ENCODE measurements around the gene MLF2. TPM values are rescaled to one million over a fixed set of nuclear protein-coding genes. Genes with fewer than 3 reads are reported as not detected.

Gene MLF2
- total and polyA plus RNA-seq, 12 donors, result 108 to 197 (median 148) TPM

DNA sequence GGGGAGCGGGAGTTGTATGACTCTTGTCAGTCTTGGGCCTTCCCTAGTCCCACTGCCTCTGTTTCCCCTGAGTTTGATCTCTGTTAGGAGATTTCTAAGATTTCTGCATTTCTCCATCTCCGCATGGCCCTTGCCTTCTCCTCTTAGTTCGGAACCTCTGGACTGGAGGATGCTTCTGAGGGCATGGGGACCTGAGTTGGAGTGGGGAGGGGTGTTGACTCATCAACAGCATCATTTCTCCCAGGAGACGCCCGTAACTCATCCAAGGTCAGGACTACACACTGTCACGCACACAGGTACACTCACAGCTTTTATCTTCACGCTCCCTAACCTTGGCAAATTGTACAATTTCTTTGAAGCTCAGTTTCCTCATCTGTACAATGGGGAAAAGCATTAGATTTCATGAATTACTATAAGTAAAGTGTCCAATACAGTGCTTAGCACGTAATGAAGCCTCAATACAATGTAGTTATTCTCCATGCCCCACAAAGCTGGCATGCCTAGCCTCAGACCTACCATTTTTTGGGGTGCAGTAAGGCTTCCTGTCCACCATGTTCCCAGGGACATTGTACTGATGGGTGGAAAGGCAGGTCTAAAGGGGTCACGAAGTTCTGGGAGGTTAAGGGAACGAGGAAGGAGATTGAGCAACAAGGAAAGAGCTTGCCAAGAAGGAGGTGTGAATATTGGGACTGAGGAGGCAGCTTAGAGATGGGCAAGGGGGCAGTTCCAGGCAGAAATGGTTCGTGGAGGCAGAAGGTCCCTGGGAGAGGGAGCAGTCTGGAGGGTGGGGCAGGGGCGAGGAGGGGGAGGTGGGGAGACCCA lies 18.8 kb upstream of the MLF2 start:
- intact Hi-C loops (cut with DNase I), result no loop called here
- H3K4me3 ChIP-seq, result peak overlapping the region in 1 of 10 donors; percentile 45
- H3K27me3 ChIP-seq, result peaks cover 0 to 44% (median 8%) of the 10 kb centered on the region in 7 donors
- DNase-seq, result no peak
- peaks cover 0 to 28% (median 0%) of the 10 kb centered on the region in 9 donors for H3K36me3 ChIP-seq
- ATAC-seq, result no peak
- TF ChIP-seq, protein P1, sequence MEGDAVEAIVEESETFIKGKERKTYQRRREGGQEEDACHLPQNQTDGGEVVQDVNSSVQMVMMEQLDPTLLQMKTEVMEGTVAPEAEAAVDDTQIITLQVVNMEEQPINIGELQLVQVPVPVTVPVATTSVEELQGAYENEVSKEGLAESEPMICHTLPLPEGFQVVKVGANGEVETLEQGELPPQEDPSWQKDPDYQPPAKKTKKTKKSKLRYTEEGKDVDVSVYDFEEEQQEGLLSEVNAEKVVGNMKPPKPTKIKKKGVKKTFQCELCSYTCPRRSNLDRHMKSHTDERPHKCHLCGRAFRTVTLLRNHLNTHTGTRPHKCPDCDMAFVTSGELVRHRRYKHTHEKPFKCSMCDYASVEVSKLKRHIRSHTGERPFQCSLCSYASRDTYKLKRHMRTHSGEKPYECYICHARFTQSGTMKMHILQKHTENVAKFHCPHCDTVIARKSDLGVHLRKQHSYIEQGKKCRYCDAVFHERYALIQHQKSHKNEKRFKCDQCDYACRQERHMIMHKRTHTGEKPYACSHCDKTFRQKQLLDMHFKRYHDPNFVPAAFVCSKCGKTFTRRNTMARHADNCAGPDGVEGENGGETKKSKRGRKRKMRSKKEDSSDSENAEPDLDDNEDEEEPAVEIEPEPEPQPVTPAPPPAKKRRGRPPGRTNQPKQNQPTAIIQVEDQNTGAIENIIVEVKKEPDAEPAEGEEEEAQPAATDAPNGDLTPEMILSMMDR (IDR thresholded peaks at IDR 0.05), result no peak
- H3K9me3 ChIP-seq, result no peaks in the 10 kb centered on the region
- 82 to 84% methylated on average over 12 of the region's 12 CpGs for WGBS, 2 donors
- H3K4me1 ChIP-seq, result peaks cover 2 to 63% (median 25%) of the 10 kb centered on the region in 9 donors
- H3K27ac ChIP-seq, result peak overlapping the region in 4 of 10 donors; percentile 20 to 69 (median 28)

DNA sequence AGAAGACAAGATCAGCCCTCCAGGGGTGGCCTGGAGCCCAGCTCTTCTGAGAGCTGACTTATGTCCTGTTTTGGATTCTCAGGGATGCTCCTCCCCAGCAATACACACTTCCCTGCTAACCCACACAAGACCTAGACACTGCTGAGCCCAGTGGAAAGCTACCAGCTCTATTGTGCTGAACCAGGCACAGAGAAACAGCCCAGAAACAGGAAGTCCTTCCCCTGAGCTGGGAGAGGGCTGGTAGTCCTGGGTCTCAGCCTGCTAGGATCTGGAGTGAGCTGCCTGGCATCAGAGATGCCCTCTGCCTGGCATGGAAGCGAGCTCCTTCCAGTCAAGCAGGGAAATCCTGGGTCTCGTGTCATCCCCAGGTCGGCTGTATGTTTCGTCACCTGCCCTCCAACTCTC lies 18.2 kb upstream of the MLF2 start:
- Histone ChIP-seq H3K4me3 (no peak overlapping the region), H3K4me1 (peaks cover 2 to 63% (median 25%) of the 10 kb centered on the region in 9 donors), H3K36me3 (peaks cover 0 to 28% (median 0%) of the 10 kb centered on the region in 9 donors), H3K27ac (peak overlapping the region in 4 of 10 donors; percentile 20 to 69 (median 28)), H3K9me3 (no peaks in the 10 kb centered on the region), H3K27me3 (peaks cover 0 to 39% (median 8%) of the 10 kb centered on the region in 7 donors)
- DNase-seq (peak in 1 of 2 donors; percentile 36), ATAC-seq (peak in 2 of 8 donors; percentile 4 to 8)
- intact Hi-C loops (cut with DNase I), result no loop called here
- TF ChIP-seq, protein P1 (IDR thresholded peaks at IDR 0.05), result no peak
- WGBS, 2 donors, result 83 to 93% methylated on average over 4 of the region's 4 CpGs

DNA sequence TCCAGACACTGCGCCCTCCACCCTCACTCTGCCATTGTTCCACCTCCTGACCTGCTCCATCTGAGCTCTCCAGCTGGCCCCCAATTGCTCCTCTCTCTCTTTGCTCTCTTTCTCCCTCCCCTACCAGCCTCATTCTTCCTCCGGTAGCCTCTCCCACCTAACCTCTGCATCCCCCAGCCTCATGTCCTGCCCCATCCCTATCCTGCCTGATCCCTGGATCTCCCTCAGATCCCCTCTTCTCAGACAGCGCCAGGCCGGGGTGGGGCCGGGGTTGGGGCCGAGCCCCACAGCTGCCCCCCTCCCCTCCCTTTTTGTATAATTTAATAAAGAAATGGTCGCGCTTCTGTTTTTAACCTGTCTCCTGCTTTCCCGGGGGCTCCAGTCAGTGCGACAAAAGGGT lies 17.7 kb upstream of the MLF2 start:
- TF ChIP-seq, protein P1 (IDR thresholded peaks at IDR 0.05), result no peak
- H3K36me3 ChIP-seq, result peaks cover 0 to 28% (median 0%) of the 10 kb centered on the region in 9 donors
- DNase-seq, result no peak
- no peak overlapping the region for H3K4me3 ChIP-seq
- no peaks in the 10 kb centered on the region for H3K9me3 ChIP-seq
- H3K27ac ChIP-seq, result peak overlapping the region in 2 of 10 donors; percentile 36 to 69
- ATAC-seq, result no peak
- WGBS, 2 donors, result 88 to 92% methylated on average over 10 of the region's 10 CpGs
- peaks cover 2 to 67% (median 29%) of the 10 kb centered on the region in 9 donors for H3K4me1 ChIP-seq
- H3K27me3 ChIP-seq, result peaks cover 0 to 44% (median 8%) of the 10 kb centered on the region in 7 donors
- intact Hi-C loops (cut with DNase I), result no loop called here

DNA sequence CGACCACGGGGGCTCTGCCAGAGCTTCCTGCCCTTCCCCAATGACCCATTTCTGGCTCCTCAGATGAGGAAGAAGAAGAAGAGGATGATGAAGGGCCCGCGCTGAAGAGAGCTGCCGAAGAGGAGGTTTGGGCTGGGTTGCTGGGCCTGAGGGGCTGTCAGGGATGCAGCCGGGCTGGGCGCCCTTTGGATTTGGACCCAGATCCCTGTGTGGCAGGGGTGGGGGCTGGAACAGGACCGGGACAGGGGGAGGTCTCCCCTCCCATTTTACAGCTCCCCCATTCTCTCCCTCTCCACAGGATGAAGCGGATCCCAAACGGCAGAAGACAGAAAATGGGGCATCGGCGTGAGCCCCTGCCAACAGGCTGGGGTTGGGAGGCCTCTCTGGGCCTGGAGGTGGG lies 17.2 kb upstream of the MLF2 start:
- no peaks in the 10 kb centered on the region for H3K9me3 ChIP-seq
- H3K4me3 ChIP-seq, result no peak overlapping the region
- H3K27me3 ChIP-seq, result peaks cover 0 to 44% (median 8%) of the 10 kb centered on the region in 7 donors
- DNase-seq, result no peak
- peaks cover 0 to 26% (median 0%) of the 10 kb centered on the region in 9 donors for H3K36me3 ChIP-seq
- ATAC-seq, result no peak
- H3K4me1 ChIP-seq, result peaks cover 2 to 72% (median 34%) of the 10 kb centered on the region in 9 donors
- intact Hi-C loops (cut with DNase I), result no loop called here
- WGBS, 2 donors, result 83 to 86% methylated on average over 12 of the region's 12 CpGs
- TF ChIP-seq, protein P1 (IDR thresholded peaks at IDR 0.05), result no peak
- no peak overlapping the region for H3K27ac ChIP-seq

All from heart right ventricle (tissue), 16 donors.